Stimulated activated CD8-positive, alpha-beta memory T cell treated with anti-CD3 and anti-CD28 coated beads, Interleukin-15, amount 100 ng/mL, for 1 hour (primary cell): Measurements from ENCODE around the gene FMOD.

Experiments
- DNase-seq: peaks from one replicate; pipeline ENCODE4 v3.0.0-alpha.2; 2020; ENCODE audit warnings: low read depth

FMOD gene

DNA sequence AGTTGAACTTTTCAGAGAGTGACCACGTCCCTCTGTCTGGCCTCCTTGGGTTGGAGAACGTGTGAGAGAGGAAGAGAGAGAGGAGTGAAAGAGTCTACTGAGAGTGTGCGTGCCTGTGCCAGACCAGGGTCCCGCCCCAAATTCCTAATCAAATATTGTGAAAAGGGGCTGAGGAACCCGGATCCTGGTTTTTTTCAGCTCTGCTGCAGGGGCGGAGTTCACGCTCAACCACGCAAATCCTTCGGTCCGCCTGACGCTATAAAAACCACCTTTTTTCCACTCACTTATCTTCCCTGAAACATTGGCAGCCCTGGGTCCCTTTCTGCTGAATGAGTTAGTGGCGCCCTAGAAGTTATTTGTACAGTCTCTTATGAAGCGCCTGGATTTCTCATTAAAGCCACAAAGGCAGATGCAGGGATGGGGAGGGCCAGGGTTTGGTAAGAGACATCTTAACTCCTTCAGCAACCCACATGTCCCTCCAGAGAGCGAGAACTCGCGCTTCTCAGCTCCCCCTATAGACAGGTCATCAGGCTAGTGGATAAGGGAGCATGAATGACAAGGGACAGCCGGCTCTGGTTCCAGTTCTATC is at the start of gene FMOD:
FMOD (minus strand) TSS at position 86 of the 589 bp plus-strand sequence. CDS start 2,852 bp downstream, outside the sequence.
- DNase-seq: no peak

DNA sequence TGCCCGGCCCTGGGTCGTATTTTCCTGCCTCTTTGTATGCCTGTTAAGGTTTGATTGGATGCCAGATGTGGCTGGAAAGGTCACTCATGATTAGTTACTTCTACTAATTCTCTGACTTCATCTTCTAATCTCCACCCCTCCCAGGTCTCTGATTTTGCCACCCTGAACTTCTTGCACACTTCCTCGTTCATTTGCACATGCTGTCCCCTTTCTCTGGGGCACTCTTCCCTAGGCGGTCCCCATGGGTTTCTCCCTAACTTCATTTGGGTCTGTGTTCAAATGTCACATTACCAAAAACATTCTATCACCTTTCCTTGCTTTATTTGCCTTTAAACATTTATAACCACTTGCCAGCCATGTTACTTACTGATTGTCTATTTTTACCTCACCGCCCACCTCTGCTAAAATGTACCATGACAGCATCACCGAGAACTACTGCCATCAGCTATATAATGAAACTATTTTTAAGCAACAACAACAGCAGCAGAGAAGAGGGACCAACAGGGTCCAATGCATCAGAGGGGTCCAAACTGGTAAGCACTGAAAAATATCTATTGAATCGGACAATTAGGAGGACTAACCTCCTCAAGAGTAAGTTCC is 45.8 kb upstream of the FMOD start:
- DNase-seq: no peak

DNA sequence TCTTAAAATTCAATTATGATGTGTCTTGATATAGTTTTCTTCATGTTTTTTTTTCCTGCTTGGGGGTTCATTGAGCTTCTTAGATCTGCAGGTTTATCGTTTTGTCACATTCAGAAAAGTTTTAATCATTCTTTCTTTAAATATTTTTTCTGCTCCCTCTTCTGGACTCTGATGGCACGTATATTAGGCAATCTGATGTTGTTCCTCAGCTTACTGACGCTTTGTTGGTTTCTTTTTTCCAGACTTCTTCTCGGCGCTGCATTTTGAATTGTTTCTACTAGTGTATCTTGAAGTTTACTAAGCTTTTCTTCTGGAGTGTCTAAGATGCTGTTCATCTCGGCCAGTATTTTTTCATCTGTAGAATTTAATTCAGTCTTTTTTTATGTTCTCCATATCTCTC is 44.8 kb upstream of the FMOD start:
- DNase-seq: no peak

DNA sequence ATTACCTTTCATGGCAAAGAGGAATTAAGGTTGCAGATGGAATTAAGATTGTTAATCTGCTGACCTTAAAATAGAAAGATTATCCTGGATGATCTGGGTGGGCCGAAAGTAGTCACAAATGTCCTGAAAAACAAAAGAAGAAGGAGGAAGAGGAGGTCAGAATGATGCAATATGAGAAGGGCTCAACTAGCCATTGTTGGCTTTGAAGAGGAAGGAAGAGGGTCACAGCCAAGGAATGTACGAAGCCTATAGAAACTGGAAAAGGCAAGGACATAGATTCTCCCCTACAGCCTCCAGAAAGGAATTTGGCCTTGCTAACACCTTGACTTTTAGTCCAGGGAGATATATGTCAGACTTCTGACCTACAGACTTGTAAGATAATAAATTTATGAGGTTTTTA is 39.4 kb upstream of the FMOD start:
- DNase-seq: no peak

DNA sequence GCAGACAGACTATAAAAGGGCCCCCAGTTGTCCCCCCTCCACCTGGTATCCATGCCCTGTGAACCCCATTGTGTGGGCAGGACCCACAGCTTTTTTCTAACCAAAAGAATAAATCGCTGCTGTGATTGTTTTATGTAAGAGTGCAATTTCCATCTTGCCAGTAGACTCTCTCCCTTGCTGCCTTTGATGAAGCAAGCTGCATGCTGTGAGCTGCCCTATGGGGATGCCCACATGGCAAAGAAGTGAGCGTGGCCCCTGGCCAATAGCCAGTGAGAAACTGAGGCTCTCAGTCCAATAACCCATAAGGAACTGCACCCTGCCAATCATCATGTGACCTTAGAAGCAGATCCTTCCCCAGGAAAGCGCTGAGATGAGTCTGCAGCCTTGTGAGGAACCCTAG is 37.8 kb upstream of the FMOD start:
- DNase-seq: no peak

DNA sequence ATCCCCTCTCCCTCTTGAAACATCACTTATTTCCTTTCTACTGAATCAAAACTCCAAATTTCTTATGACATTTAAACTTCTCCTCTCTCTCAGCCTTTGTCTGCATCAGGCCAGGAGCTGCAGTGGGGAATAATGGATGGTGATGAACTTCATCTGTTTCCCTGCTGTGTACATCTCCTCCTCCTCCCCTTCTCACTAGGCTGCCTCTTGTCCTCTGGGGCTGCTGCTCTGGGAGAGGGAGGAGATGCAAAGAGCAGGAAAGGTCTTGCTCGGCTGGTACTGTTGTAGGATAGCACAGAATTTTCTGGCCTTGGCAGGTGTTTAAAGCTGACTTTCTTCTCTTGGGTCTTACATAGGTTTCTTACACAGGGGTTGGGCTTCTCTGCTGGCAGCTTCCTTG is 31.1 kb upstream of the FMOD start:
- DNase-seq: no peak

DNA sequence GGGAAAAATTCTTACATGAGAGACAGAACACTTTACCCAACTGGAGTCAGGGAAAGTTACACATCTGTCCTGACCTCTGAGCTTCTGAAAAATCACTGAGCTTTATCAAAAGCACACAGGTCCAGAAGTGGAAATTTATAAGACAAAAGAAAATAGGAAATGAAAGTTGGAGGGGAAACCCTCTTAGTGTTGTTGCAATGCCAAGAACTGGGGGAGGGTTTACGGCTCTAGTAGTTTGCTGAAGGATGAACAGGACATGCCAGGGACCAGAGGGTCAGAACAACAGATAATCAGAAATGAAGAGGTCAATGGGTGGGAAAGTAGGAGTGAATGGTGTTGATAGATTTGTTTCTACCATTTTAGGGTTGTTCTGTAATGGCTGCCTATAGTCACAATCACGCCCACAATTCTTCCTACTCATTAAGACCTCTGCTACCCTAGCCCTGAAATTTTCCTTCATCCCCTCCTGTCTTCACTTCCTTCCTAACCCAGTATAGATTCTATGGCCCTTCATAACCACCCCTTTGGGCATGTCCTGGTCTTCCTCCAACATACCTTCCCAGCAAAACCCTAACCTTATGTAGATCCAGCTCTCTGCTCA is 30.3 kb upstream of the FMOD start:
- DNase-seq: no peak

DNA sequence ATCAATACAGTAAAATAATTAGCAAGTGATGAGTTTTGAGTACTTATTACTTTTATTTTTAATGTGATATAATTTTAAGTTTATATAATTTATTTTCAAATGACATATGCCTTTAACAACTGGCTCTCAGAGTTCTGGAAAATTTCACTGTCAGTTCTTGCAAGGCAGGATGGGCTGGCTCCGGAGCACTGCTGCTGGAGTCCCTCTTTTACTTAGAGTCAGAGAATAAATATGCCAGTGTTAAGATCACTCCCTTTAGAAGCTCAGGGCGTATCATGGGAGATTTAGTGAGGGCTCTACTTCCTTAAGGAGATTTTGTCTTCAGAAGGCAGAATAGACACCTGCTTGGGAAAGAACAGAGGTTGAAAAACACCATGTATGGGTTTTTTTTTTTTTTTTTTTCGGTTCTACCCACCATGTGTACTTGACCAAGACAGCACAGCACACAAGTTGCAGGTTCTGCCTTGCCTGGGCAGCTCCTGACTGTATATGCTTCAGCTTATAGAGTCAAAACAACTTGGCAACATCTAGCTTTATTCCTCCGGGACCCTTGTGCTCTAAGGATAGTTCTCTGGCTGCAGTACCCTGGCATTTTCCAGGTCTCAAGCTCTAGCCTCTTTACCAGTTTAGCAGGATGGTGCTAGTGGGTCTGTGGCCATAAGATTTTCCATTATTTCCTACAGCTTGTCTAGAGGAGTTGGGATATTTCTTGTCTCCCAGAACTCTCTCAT is 29.7 kb upstream of the FMOD start:
- no peak for DNase-seq

DNA sequence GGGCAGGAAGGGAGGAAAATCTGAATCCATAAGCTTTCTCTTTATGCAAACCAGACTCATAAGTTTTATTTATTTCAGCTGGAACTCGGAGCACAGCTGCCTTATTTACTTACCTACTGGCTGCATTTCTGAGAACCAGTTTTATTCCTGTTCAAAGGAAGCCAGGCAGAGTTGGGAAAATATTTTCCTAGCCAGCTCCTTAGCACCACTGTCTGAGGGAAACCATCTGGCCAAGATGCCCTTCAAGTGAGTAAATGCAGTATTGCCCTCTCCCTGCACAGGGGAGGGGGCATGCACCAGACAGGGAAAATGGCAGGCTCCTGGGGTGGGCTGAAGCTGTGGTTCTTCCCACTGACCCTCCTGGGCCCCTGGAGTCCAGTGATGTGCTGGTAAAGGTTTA is 28.9 kb upstream of the FMOD start:
- no peak for DNase-seq

DNA sequence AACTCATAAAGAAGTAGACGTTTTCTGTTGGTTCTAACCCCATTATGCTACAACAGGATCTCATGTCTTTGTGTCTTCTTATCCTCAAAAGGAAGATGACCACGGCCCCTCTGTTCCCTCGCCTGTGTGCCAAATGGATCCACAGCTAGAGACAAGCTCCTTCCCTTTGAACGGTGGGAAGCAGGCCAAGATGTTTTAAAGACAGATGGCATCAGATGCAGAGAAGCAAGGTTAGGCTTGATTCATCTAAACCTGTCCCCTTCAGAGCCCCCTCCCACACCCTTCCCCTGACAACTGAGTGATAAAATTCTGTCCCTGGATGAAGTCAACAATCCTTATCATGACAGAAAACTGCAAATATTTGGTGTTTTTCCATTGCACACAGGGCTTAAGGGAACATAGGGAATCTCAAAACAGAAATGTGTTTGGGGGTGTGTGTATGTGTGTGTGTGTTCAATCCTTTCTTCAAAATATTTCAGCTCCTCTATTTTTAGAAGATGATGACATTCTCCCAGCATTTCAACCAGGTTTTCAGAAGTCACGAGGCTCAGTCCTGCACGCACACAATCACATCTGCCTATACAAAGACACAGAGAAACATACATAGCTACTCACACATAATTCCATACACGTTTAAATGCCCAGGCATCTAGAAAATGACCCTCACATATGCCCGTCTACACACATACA is 27.8 kb upstream of the FMOD start:
- no peak for DNase-seq

DNA sequence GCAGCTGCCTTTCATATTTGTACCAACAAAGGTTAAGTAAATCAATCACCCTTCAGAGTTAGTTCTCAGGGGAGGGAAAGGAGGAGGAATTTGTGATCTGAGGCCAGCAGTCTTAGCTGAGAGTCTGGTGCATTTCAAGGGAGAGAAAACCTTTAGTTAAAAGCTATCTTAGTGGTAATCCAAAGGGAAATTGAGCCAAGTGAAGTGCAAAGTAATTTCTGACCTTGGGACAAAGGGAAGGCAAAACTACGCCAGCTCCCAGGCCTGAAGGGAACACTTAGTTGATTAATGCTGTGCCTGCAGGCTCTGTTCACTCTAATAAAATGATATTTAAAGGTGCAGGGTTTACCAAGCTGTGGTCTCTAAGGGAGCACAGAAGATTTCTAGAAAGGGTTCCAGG is 23.1 kb upstream of the FMOD start:
- DNase-seq: no peak

DNA sequence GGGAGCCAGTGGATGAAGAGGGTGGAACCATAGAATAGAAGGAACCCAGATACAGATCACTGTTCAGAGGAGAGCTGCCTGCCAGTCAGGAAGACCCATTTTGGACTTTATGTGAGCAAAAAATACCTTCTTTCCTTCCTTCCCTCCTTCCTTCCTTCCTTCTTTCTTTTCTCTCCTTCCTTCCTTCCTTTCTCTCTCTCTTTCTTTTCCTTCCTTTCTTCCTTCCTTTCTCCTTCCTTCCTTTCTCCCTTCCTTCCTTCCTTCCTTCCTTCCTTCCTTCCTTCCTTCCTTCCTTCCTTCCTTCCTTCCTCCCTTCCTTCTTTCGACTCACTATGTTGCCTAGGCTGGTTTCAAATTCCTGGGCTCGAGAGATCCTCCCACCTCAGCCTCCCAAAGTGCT is 22.1 kb upstream of the FMOD start:
- DNase-seq: no peak

DNA sequence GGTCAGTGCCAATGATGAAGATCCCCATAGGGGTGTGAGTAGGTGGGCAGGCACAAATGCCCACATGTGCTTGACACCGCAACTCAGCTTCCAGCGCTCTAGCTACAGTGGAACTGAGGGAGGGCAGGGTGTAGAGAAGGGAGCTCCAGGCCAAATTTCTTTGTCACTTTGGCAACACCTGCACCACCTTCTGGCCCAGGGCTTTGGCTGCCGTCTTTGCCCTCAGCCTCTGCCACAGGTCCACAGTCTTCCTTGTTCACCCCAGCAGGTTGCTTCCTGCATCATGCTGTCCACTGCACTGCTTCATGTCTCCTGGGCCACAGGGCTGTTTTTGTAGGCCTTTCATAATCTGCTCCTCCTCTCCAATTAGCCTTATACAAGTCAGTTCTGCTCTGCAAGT is 20.4 kb upstream of the FMOD start:
- no peak for DNase-seq

DNA sequence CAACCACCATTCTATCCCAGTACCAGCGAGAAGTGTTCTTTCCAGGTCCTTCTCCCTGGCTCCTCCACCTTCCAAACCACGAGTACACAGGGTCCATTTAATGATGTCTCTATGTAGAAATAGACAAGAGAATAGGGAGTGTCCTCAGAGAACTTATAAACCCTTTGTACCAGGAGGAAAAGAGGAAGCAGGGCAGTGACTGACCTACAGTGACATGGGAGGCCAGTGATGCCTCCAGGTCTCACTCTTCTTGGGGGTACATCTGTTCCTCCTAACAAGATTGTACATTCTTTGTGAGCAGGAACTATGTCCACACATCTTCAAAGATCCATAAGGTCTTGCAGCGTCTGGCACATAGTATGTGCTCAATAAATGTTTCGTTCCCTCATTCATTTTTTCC is 18.7 kb upstream of the FMOD start:
- no peak for DNase-seq

DNA sequence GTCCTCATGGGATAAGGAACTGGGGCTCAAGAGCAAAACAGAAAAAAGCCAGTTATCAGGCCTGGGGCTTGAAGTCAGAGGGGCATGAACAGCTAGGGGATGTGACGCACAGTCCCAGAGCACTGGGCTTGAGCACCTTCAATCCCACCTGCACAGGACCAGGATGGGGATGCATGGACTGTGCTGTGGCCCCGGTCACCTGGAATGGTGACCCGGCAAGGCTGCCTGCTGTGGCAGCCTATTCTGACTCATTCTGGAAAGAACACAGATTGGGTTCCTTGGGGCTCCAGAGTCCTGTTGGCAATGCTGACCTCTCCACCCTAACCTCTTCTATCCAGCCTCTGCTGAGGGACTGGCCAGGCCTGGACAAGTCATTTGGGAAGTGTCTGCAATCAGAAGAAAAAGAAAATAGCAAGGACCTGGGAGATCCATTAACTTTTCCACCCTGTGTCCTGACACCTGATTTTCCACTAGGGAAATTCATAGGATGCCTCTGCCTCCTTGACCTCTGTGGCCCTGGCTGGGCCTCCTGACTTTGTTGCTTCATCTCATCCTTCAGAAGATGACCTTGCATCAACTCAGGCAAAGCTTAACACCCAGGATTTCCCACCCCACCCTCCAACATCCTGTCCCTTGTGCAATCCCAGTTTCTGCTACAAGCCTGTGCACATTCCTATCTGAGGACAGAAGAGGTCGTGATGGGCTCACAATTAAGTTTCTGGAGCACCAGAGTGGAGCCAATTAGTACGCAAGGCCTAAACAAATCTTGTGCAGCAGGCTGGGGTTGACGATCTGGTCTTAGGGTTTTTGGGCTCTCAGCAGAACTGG is 17.9 kb upstream of the FMOD start:
- no peak for DNase-seq

DNA sequence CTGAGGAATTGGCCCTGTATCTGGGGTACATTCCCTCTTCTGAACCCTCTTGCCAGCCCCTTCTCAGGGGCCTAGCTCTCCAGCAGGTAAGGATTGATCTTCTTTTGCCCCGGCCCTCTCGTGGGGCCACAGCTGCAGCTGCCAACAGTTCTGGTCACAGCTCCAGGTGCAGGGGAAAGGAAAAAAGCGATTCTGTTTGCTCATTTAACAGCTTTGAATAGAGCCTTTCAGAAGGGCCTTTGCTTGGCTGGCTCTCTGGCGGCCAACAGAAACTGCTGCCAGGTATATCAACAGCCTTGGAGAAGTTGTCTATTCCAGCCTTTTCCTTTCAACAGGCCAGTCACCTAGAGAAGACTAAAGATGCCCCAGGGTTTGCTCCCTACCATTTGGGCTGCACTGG is 16.1 kb upstream of the FMOD start:
- no peak for DNase-seq

DNA sequence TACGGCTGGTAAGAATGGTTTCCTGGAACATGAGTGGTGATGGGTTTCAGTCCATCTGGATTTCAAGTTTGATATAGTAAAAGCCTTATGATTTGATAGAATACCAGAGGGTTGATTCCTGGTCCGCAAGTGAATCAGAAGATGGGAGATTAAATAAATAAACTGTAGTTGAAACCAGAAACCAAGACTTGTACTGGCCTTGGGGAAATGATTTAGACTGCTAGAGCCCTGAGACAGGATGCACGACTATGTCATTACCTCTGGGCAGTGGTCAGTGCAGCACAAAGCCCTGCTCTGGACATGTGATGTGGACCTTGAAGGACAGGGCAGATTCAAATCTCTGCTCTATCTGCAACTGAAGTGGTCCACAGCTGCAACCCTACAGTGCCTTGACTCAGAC is 15.6 kb upstream of the FMOD start:
- no peak for DNase-seq

DNA sequence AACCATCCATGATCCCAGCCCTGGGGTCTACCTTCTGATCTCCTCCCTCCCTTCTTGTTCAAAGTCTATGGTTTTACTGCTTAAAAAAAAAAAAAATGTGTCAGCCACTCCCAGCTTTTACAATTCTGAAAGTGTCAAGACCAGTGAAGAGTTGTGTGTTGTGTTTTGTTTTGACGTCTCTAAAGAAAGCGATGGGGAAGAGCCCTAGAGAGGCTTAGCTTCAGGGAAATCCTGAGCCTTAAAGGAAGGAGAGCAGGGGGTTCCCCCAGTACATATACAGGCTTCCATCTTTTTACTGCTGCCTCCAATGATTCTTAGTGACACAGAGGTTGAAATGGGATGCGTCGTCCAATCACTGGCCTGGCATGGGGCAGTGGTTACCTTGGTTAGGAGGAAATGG is 13.9 kb upstream of the FMOD start:
- DNase-seq: no peak

DNA sequence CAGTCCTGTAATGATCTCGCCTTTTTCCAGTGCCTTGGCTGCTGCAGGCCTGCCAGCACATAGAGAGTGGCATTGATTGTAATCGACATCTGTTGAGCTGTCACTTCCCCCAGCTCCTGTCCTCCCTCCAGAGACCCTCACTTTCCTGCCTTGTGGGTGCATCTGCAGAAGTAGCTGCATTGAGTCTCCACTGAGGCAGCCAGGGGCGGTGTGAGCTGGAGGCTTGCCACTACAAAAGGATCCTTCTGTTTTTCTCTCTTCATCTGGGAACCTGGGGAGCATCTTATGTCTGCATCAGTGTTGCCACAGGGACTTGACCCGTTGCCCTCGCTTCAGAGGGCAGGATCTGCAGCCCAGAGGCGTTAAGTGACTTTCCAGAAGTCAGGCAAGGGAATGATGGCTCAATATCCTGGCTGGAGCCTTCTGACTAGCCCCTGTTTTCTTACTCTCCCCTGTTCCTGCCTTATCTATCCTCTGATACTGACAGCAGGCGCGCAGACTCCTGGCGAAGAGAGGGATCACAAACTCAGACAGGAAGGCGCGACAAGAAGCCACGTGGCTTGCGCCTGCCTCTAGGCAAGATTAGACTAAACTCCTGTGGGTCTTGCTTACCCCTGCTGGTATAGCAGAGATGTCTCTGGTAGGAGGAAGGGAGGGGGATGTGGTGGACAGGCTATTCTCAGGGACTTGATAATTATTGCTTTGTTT is 13.3 kb upstream of the FMOD start:
- no peak for DNase-seq

DNA sequence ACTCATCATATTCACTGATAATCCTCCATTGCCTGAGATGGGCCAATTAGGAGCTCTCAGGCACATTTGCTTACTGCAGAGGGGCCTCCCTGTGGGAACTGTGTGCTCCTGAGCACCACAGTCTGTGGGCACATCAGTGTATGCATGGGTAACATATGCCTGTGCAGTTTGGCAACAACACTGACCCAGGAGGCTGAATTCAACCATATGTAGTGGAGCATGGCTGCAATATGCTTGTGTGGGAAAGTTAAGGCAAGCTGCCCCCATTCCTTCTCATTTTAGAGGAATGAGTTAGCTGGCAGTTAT is 11.8 kb upstream of the FMOD start:
- DNase-seq: no peak

DNA sequence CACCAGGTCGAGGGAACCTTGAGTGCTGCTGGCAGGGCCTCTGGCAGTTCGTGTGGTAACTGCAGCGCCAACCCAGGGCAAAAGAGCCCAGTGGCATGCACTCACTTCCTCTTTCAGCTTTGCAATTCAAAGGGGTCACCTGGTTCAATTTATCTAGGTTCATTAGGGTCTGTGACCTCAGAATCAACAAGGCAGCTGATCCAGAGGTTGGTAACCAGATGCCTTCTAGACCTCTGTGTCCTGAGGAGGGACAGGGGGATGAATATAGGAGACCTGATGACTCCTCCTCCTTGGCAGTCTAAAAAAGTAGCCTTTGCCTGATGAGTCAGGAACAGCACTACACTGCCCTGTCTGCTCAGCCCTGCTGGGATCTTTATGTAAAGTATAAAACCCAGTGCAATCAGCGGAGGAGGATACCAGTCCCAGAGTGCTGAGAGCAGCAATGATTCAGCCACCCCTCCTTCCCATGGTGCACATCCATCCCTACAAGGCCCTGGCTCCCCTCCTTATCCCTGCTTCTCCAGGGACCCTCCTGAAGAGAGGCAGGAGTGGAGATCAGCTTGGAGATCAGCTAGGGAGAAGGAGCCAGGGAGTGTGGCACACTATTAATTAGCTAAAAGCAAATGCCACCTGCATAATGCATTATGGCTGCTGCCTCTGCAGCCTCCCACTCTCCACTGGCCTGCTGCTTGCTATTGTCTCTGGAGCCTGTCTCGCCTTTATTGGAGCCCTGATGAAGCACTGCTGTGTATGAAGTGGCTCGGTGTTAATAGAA is 11.2 kb upstream of the FMOD start:
- DNase-seq: no peak
